Right lung (tissue), 10 donors: ENCODE results near the gene CCDC174. TPM values are rescaled to one million over a fixed set of nuclear protein-coding genes. Genes with fewer than 3 reads are reported as not detected.
A peak's percentile ranks its signal among the peaks of the same experiment; 100 is the strongest.
"Not testable (repeated sequence)": the region's sequence is repeated elsewhere in the genome, so short reads cannot be mapped to it uniquely, and the experiment has no call there.

Experiments used
- DNase-seq, 2 donors: peaks; one replicate each; pipeline ENCODE4 v3.0.0-alpha.2; 2013
- long read RNA-seq, 8 donors: transcript quantifications; one replicate each; lab custom pipeline, GENCODE V29; 2026
- polyA plus RNA-seq, 5 donors: library from polyadenylated mRNA; unstranded; fragments of 120-200 nt; gene quantifications; one replicate each; pipeline versions ENCODE4 v1.2.1 to v1.2.3, GENCODE V29; 2013; ENCODE audit warnings: inconsistent platforms in 1 of 5, low replicate concordance in 1 of 5; ENCODE audit not compliant: insufficient read length in 5 of 5, insufficient read depth in 1 of 5

Gene CCDC174
- 10 to 100 TPM; 29.7 to 44.4 (median 38.9) TPM for polyA plus RNA-seq
- long read RNA-seq, donor 1, partial matches to known transcripts, result 11 of 16 reads
- long read RNA-seq, donor 1, other reads (novel, unspliced or antisense), result 0 of 16 reads
- long read RNA-seq, donor 2, partial matches to known transcripts, result 0 of 2 reads
- long read RNA-seq, donor 2, other reads (novel, unspliced or antisense), result 0 of 2 reads
- long read RNA-seq, donor 3, partial matches to known transcripts, result 0 of 3 reads
- long read RNA-seq, donor 3, other reads (novel, unspliced or antisense), result 0 of 3 reads
- long read RNA-seq, donor 4, partial matches to known transcripts, result 0 of 3 reads
- long read RNA-seq, donor 4, other reads (novel, unspliced or antisense), result 0 of 3 reads
- long read RNA-seq, donor 5, partial matches to known transcripts, result 8 of 13 reads
- long read RNA-seq, donor 5, other reads (novel, unspliced or antisense), result 0 of 13 reads
- long read RNA-seq, donor 6, partial matches to known transcripts, result 0 of 5 reads
- long read RNA-seq, donor 6, other reads (novel, unspliced or antisense), result 0 of 5 reads
- long read RNA-seq, donor 7, transcript CCDC174-202 (11 exons, 2,942 nt), result major isoform, 7 of 9 reads
- long read RNA-seq, donor 7, partial matches to known transcripts, result 0 of 9 reads
- long read RNA-seq, donor 7, other reads (novel, unspliced or antisense), result 0 of 9 reads
- long read RNA-seq, donor 8, partial matches to known transcripts, result 0 of 3 reads
- long read RNA-seq, donor 8, other reads (novel, unspliced or antisense), result 0 of 3 reads

- DNase-seq, result peak; percentile 98 to 99
Measured at GRCh38 chr3:14651440-14652251, at the start of gene CCDC174. CCDC174 (plus strand) TSS chr3:14651762; CDS start chr3:14651837, 75 bp downstream.

- no peak for DNase-seq
Measured at GRCh38 chr3:14602006-14602803, 49.4 kb upstream of the CCDC174 start.

GRCh38 chr3:14602804-14603644 lies 48.5 kb upstream of the CCDC174 start:
- no peak for DNase-seq

GRCh38 chr3:14605067-14605466 lies 46.5 kb upstream of the CCDC174 start:
- DNase-seq, result no peak

- no peak for DNase-seq
Measured at GRCh38 chr3:14605744-14606143, 45.8 kb upstream of the CCDC174 start.

- no peak for DNase-seq
Measured at GRCh38 chr3:14606669-14607339, 44.8 kb upstream of the CCDC174 start.

GRCh38 chr3:14608298-14608697 lies 43.3 kb upstream of the CCDC174 start:
- DNase-seq, result no peak

GRCh38 chr3:14609058-14609457 lies 42.5 kb upstream of the CCDC174 start:
- DNase-seq, result not testable (repeated sequence)

GRCh38 chr3:14609506-14609905 lies 42.1 kb upstream of the CCDC174 start:
- DNase-seq, result no peak

- DNase-seq, result no peak
Measured at GRCh38 chr3:14609941-14610340, 41.6 kb upstream of the CCDC174 start.

GRCh38 chr3:14614189-14614588 lies 37.4 kb upstream of the CCDC174 start:
- DNase-seq, result no peak

GRCh38 chr3:14614862-14615261 lies 36.7 kb upstream of the CCDC174 start:
- DNase-seq, result no peak

- no peak for DNase-seq
Measured at GRCh38 chr3:14616606-14617507, 34.7 kb upstream of the CCDC174 start.

- no peak for DNase-seq
Measured at GRCh38 chr3:14617508-14618023, 34.0 kb upstream of the CCDC174 start.

GRCh38 chr3:14619605-14620004 lies 32.0 kb upstream of the CCDC174 start:
- DNase-seq, result no peak

GRCh38 chr3:14620512-14620911 lies 31.1 kb upstream of the CCDC174 start:
- no peak for DNase-seq

GRCh38 chr3:14621093-14621492 lies 30.5 kb upstream of the CCDC174 start:
- DNase-seq, result no peak

GRCh38 chr3:14622368-14622767 lies 29.2 kb upstream of the CCDC174 start:
- DNase-seq, result no peak
